UCSD-AML1 (cell line): ENCODE measurements around the gene KDF1.

Source experiments
- DNase-seq: peaks from one replicate; lab custom pipeline; 2025; ENCODE audit not compliant: unreplicated experiment; lab: John Stamatoyannopoulos, UW

Gene KDF1, protein sequence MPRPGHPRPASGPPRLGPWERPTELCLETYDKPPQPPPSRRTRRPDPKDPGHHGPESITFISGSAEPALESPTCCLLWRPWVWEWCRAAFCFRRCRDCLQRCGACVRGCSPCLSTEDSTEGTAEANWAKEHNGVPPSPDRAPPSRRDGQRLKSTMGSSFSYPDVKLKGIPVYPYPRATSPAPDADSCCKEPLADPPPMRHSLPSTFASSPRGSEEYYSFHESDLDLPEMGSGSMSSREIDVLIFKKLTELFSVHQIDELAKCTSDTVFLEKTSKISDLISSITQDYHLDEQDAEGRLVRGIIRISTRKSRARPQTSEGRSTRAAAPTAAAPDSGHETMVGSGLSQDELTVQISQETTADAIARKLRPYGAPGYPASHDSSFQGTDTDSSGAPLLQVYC

GRCh38 chr1:26959722-26960624, at the start of gene KDF1:
KDF1 (minus strand) TSS chr1:26960468; CDS start chr1:26952380, 8,088 bp downstream.
- DNase-seq: no peak

DNA sequence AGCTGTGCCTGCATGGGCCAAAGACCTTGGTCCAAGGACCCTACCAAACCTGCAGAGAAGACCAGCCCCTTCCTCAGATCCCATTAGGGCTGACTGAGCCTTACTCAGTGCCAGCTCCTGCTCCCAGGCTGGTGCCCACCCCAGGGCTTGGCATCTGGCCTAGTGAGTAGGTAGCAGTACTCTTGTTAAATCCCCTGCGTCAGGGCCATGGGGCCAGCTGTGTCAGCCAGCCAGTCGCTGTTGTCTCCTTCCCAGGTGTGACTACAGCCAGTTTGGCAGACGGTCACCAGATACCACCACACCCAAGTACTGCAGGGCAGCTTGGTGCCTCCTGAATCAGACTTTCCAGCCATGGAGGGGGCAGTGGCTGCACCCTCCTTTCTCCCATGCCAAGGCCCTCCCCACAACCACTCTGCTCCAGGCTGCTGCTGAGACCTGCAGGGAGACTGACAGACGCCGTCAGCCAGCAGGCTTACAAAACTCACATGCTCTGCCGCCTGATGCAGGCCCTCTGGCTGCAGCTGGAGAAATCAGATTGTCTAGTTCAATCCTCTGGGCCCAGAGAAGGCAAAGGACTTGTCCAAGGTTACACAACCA, 49.4 kb upstream of the KDF1 start:
- no peak for DNase-seq

DNA sequence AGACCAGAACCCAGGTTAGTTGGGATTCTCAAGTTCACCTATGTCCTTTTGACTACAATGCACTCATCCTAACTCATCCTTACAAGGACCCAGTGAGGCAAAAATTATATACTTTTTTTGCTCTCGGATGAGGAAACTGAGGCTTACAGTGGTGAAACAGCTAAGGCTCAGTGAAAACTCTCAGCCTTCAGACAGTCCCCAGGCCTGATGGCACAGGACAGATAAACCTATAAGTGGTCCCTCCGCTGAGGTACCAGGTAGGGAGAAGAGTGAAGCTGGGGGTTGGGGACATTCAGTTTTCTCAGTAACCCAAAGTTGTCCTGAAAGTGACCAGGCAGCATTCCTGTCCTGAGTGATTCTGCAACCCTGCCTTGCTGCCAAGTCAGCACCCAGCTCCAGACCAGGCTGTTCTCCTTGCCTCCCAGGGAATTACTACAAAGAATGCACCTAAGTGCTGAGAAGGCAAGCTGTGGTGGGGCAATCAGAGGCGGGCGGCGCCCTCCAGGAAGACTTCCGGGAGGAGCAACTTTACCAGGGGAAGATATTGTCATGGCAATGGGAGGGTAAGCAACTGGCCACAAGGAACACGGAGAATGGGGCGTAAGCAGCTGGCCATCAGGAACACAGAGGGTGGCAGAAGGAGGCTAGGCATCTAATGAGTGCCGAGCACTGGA, 47.8 kb upstream of the KDF1 start:
- DNase-seq: no peak

DNA sequence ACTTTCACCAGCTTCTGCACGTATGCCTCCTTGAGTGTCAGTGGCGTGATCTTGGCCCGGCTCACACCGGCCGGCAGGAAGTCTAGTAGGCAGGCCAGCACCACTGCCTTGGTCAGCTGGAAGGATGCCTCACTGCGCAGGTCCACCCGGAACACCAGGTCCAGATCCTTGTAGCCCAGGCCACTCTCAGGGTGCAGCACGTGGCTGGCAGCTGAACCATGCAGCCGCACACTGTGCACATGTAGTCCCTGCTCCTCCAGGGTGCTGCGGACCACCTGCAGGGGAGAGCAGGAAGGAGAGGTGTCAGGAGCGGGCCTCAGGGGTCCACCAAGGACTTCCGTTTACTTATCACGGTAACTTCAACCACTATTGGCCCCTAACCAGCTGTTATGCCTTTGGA, 46.4 kb upstream of the KDF1 start:
- no peak for DNase-seq

GRCh38 chr1:27005648-27006496, 45.6 kb upstream of the KDF1 start:
- DNase-seq: no peak

- no peak for DNase-seq
Measured at GRCh38 chr1:27005166-27005530, 44.9 kb upstream of the KDF1 start.

GRCh38 chr1:27004471-27005165, 44.4 kb upstream of the KDF1 start:
- DNase-seq: no peak

DNA sequence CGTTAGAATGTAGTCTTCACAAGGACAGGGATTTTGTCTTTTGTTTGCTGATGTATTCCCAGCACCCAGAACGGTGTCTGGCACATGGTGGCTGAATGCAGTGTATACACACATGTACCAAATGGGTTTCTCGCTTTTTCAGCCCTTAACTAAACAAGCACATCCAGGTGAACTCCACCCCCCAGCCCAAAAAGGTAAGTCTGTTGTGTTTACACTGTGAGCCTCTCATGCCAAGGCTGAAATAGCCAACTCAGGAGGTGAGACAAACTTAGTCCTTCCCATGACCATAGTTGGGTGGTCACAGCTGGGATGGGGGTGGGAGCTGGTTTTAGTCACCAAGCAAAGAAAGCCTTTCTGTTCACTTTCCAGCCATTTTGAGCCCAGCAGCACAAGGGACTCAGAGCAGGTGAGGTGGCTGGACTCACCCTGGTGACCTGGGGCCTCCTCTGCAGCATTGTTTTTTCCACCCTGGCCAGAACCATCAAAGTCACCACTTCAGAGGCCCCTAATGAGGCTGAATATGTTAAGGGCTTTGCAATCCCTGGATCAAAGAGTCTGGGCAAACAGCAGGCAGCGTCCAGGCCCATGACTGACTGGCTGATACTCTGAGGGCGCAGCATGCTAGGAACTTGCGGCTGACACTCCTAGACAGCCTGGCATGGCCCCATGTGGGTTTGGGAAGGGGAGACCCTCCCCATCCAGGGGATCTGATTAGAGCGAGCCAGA, 43.6 kb upstream of the KDF1 start:
- no peak for DNase-seq

DNA sequence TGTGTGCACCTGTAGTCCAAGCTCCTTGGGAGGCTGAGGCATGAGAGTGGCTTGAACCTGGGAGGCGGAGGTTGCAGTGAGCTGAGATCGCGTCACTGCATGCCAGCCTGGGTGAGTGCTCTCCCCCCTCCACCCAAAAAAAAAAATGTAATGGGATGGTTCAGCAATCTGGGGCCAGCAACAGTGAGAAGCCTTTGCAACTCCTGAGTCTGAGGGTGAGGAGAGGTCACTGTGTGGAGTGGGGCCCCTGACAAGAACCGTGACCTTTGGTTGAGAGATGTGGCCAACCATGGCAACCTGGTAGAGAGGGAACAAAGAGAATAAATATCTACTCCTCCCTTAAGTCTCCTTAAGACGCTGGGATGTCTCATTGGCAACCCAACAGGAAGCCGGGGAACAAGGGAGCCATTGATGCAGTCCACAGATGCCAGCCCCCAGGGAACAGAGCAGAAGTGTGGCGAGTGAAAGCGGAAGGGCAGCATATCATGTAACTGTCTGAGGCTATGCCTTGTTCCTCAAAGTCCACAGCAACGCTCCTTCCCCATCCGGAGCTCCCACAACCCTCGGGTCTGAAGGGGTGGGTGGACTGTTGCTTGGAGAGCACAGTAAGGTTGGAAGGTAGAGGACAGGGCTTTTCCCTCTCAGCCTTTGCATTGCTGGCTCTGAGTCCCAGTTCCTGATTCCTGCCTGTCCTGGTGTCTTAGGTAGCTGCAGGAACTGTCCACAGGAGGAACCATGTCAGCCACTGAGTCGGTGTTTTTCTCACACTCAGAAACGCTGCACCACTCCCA, 41.5 kb upstream of the KDF1 start:
- DNase-seq: peak; percentile 83

GRCh38 chr1:27000817-27001460, 40.7 kb upstream of the KDF1 start:
- DNase-seq: no peak

GRCh38 chr1:27000090-27000816, 40.0 kb upstream of the KDF1 start:
- no peak for DNase-seq

GRCh38 chr1:26999440-26999987, 39.2 kb upstream of the KDF1 start:
- no peak for DNase-seq

- no peak for DNase-seq
Measured at GRCh38 chr1:26998429-26999300, 38.4 kb upstream of the KDF1 start.

- DNase-seq: no peak
Measured at GRCh38 chr1:26996665-26997064, 36.4 kb upstream of the KDF1 start.

DNA sequence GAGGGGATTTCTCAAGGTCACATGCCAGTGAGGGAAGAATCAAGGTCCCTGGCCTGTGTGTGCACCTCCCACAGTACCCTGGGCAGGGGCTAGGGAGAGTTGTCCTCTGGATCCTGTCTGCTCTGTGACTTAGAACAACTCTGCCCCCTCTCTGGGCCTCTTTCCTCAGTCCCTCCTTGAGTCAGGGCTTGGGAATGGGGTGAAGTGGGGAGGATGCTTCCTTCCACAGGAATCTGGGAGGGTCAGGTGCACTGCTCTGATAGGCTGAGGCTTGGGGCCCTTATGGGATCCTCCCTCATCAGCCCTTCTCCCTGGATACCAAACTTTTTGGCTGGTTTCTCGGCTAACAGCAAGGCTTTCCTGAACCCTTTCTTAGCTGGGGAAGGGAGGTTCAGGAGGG, 35.8 kb upstream of the KDF1 start:
- no peak for DNase-seq
